SK-N-SH treated with all-trans-retinoic acid at 6 μM for 48 hours (cell line): Measurements from ENCODE around the gene USP46.

Experiments
- ATAC-seq: fragments of 200-7000 bp; cut with Tn5 transposase; 3 replicates; pipeline ENCODE4 v1.9.1; 2020; ENCODE audit warnings: mild to moderate bottlenecking, moderate library complexity
- BACH2 ChIP-seq: fragments of 250-450 bp; sonication (Bioruptor Pico); IDR thresholded peaks from 2 replicates; pipeline ENCODE4 v1.9.0; 2021; ENCODE audit warnings: mild to moderate bottlenecking, borderline replicate concordance
- CREB5 ChIP-seq: fragments of 250-450 bp; sonication (Bioruptor Pico); IDR thresholded peaks from 2 replicates; pipeline ENCODE4 v1.5.1; 2020; ENCODE audit warnings: low read depth, mild to moderate bottlenecking, moderate library complexity
- CSDC2 ChIP-seq: fragments of 250-450 bp; sonication (Bioruptor Pico); IDR thresholded peaks from 2 replicates; pipeline ENCODE4 v1.5.0; 2020; ENCODE audit warnings: mild to moderate bottlenecking, moderate library complexity
- CSRNP3 ChIP-seq: fragments of 250-450 bp; sonication (Bioruptor Pico); IDR thresholded peaks from 2 replicates; pipeline ENCODE4 v1.5.1; 2021; ENCODE audit warnings: mild to moderate bottlenecking, moderate library complexity
- GLIS3 ChIP-seq: fragments of 250-450 bp; sonication (Bioruptor Pico); IDR thresholded peaks from 2 replicates; pipeline ENCODE4 v1.5.0; 2020; ENCODE audit warnings: mild to moderate bottlenecking, moderate library complexity
- ISL1 ChIP-seq: fragments of 250-450 bp; sonication (Bioruptor Pico); IDR thresholded peaks from 2 replicates; pipeline ENCODE4 v2.1.2; 2022; ENCODE audit warnings: mild to moderate bottlenecking, moderate library complexity
- OSR1 ChIP-seq: fragments of 250-450 bp; sonication (Bioruptor Pico); IDR thresholded peaks from 2 replicates; pipeline ENCODE4 v1.8.0; 2022; ENCODE audit warnings: moderate library complexity, mild to moderate bottlenecking, inconsistent platforms
- PATZ1 ChIP-seq: fragments of 250-450 bp; sonication (Bioruptor Pico); IDR thresholded peaks from 2 replicates; pipeline ENCODE4 v1.8.0; 2020; ENCODE audit warnings: mild to moderate bottlenecking, moderate library complexity, borderline replicate concordance
- POU6F1 ChIP-seq: fragments of 250-450 bp; sonication (Bioruptor Pico); IDR thresholded peaks from 2 replicates; pipeline ENCODE4 v1.8.0; 2021; ENCODE audit warnings: low read depth, mild to moderate bottlenecking, moderate library complexity, borderline replicate concordance
- SNAI2 ChIP-seq: fragments of 250-450 bp; sonication (Bioruptor Pico); IDR thresholded peaks from 2 replicates; pipeline ENCODE4 v1.5.0; 2020; ENCODE audit warnings: mild to moderate bottlenecking, moderate library complexity
- TCF4 ChIP-seq: fragments of 250-450 bp; sonication (Bioruptor Pico); IDR thresholded peaks from 2 replicates; pipeline ENCODE4 v1.8.0; 2021; ENCODE audit warnings: mild to moderate bottlenecking, moderate library complexity, borderline replicate concordance
- TOX ChIP-seq: fragments of 250-450 bp; sonication (Bioruptor Pico); IDR thresholded peaks from 2 replicates; pipeline ENCODE4 v1.8.0; 2021; ENCODE audit warnings: mild to moderate bottlenecking, moderate library complexity, borderline replicate concordance
- TSHZ2 ChIP-seq: fragments of 250-450 bp; sonication (Bioruptor Pico); IDR thresholded peaks from 2 replicates; pipeline ENCODE4 v1.5.0; 2020; ENCODE audit warnings: mild to moderate bottlenecking, moderate library complexity
- ZC3H10 ChIP-seq: fragments of 250-450 bp; sonication (Bioruptor Pico); IDR thresholded peaks from 2 replicates; pipeline ENCODE4 v1.5.1; 2021; ENCODE audit warnings: mild to moderate bottlenecking, moderate library complexity
- ZFP3 ChIP-seq: fragments of 250-450 bp; sonication (Bioruptor Pico); IDR thresholded peaks from 2 replicates; pipeline ENCODE4 v1.5.0; 2020; ENCODE audit warnings: mild to moderate bottlenecking, moderate library complexity
- ZFP30 ChIP-seq: fragments of 450-650 bp; formaldehyde crosslinking; IDR thresholded peaks from 2 replicates; pipeline ENCODE4 v1.5.0; 2022; ENCODE audit warnings: mild to moderate bottlenecking, moderate library complexity
- ZNF8 ChIP-seq: fragments of 450-650 bp; formaldehyde crosslinking; IDR thresholded peaks from 2 replicates; pipeline ENCODE4 v1.5.0; 2020; ENCODE audit warnings: mild to moderate bottlenecking, moderate library complexity

Gene USP46

GRCh38 chr4:52548818-52549570 is 110.1 kb downstream of the USP46 start:
- TF ChIP-seq SNAI2 (CRISPR knock-in tag) (no peak), ZNF8 (CRISPR knock-in tag) (no peak), OSR1 (CRISPR knock-in tag) (no peak), GLIS3 (no peak), ISL1 (CRISPR knock-in tag) (no peak), CSRNP3 (CRISPR knock-in tag) (no peak), BACH2 (CRISPR knock-in tag) (no peak), TOX (CRISPR knock-in tag) (no peak), TCF4 (CRISPR knock-in tag) (no peak), ZFP3 (no peak), ZC3H10 (CRISPR knock-in tag) (no peak)
- no peak for ATAC-seq

- ATAC-seq: no peak
- TF ChIP-seq POU6F1 (CRISPR knock-in tag) (no peak), ZNF8 (CRISPR knock-in tag) (no peak), CSDC2 (no peak), CREB5 (no peak), PATZ1 (no peak)
Measured at GRCh38 chr4:52546449-52546848, 112.7 kb downstream of the USP46 start.

- ATAC-seq: peak; percentile 95
- TF ChIP-seq TSHZ2 (CRISPR knock-in tag) (no peak), POU6F1 (CRISPR knock-in tag) (no peak), ZFP30 (CRISPR knock-in tag) (no peak), CSRNP3 (CRISPR knock-in tag) (no peak), TCF4 (CRISPR knock-in tag) (no peak)
- TF ChIP-seq, all 23 proteins: peak for 0
Measured at GRCh38 chr4:52545099-52546069, 113.7 kb downstream of the USP46 start.
